Neuronal stem cell (in vitro differentiated cells): ENCODE results near the gene CYTH1.

ENCODE experiments used
- DNase-seq: peaks from one replicate; pipeline ENCODE4 v3.0.0-alpha.2; 2013; ENCODE audit warnings: low spot score
- H2AFZ ChIP-seq: one replicate; pipeline ENCODE4 v1.6.1; 2013; ENCODE audit warnings: mild to moderate bottlenecking, low read length, inconsistent platforms
- H2AK5ac ChIP-seq: 2 replicates; pipeline ENCODE4 v1.6.1; 2013; ENCODE audit warnings: low read depth, mild to moderate bottlenecking, inconsistent platforms, low read length, moderate library complexity, mixed read lengths
- H2BK120ac ChIP-seq: 2 replicates; pipeline ENCODE4 v1.6.1; 2013; ENCODE audit warnings: low read depth, mild to moderate bottlenecking, inconsistent platforms, low read length, moderate library complexity, mixed read lengths
- H2BK12ac ChIP-seq: one replicate; pipeline ENCODE4 v1.6.1; 2013; ENCODE audit warnings: low read length, inconsistent platforms
- H2BK15ac ChIP-seq: 2 replicates; pipeline ENCODE4 v1.6.1; 2013; ENCODE audit warnings: mild to moderate bottlenecking, low read length, inconsistent platforms, mixed read lengths
- H2BK5ac ChIP-seq: one replicate; pipeline ENCODE4 v1.6.1; 2013; ENCODE audit warnings: inconsistent platforms, mild to moderate bottlenecking, low read length, moderate library complexity
- H3K14ac ChIP-seq: one replicate; pipeline ENCODE4 v1.6.1; 2013; ENCODE audit warnings: low read length, inconsistent platforms
- H3K18ac ChIP-seq: 2 replicates; pipeline ENCODE4 v1.6.1; 2013; ENCODE audit warnings: low read length, inconsistent platforms
- H3K23ac ChIP-seq: 2 replicates; pipeline ENCODE4 v1.6.1; 2013; ENCODE audit warnings: low read depth, mild to moderate bottlenecking, mixed read lengths, low read length, inconsistent platforms; ENCODE audit not compliant: poor library complexity
- H3K27ac ChIP-seq: replicated peaks from 3 replicates; pipeline ENCODE4 v1.5.1; 2013; ENCODE audit warnings: low read length, inconsistent platforms
- H3K27me3 ChIP-seq, 3 experiments: 2 replicates each; pipeline ENCODE4 v1.6.1; 2013; ENCODE audit warnings: low read length in 3 of 3, mild to moderate bottlenecking in 2 of 3, inconsistent platforms in 1 of 3, low read depth in 1 of 3, mixed read lengths in 1 of 3, moderate library complexity in 1 of 3; ENCODE audit not compliant: control insufficient read depth in 3 of 3, insufficient read depth in 3 of 3
- H3K36me3 ChIP-seq, 2 donors: replicated peaks in 1 of 2; 2 replicates each; pipeline ENCODE4 v1.6.1; 2013; ENCODE audit warnings: low read length in 2 of 2; ENCODE audit not compliant: control insufficient read depth in 2 of 2, insufficient read depth in 2 of 2
- H3K4ac ChIP-seq: 2 replicates; pipeline ENCODE4 v1.6.1; 2013; ENCODE audit warnings: inconsistent platforms, mild to moderate bottlenecking, low read length, moderate library complexity
- H3K4me1 ChIP-seq, 2 donors: 1 replicate in 1 of 2; 2 replicates in 1 of 2; pipeline ENCODE4 v1.6.1; 2013; ENCODE audit warnings: low read length in 2 of 2, low read depth in 1 of 2; ENCODE audit not compliant: control insufficient read depth in 2 of 2, insufficient read depth in 1 of 2
- H3K4me2 ChIP-seq: one replicate; pipeline ENCODE4 v1.6.1; 2013; ENCODE audit warnings: mild to moderate bottlenecking, low read length, inconsistent platforms; ENCODE audit not compliant: insufficient read depth, poor library complexity, severe bottlenecking
- H3K4me3 ChIP-seq, 2 donors: 2 replicates each; pipeline ENCODE4 v1.5.1; 2013; ENCODE audit warnings: low read length in 2 of 2, mild to moderate bottlenecking in 2 of 2, inconsistent platforms in 1 of 2, moderate library complexity in 1 of 2
- H3K79me1 ChIP-seq: one replicate; pipeline ENCODE4 v1.6.1; 2013; ENCODE audit warnings: low read depth, mild to moderate bottlenecking, inconsistent platforms, low read length, moderate library complexity
- H3K9ac ChIP-seq: one replicate; pipeline ENCODE4 v1.6.1; 2013; ENCODE audit warnings: mild to moderate bottlenecking, low read depth, low read length, inconsistent platforms; ENCODE audit not compliant: poor library complexity
- H3K9me3 ChIP-seq, 2 donors: replicated peaks in 1 of 2; 2 replicates each; pipeline versions ENCODE3 to v1.6.1; 2013; ENCODE audit warnings: low read length in 2 of 2, mild to moderate bottlenecking in 2 of 2, inconsistent platforms in 1 of 2, low read depth in 1 of 2, mixed read lengths in 1 of 2, moderate library complexity in 1 of 2; ENCODE audit not compliant: control insufficient read depth in 2 of 2, insufficient read depth in 1 of 2
- H4K8ac ChIP-seq: one replicate; pipeline ENCODE4 v1.6.1; 2013; ENCODE audit warnings: low read depth, mild to moderate bottlenecking, inconsistent platforms, low read length, moderate library complexity
- H4K91ac ChIP-seq: one replicate; pipeline ENCODE4 v1.6.1; 2013; ENCODE audit warnings: low read length, low read depth, mild to moderate bottlenecking, inconsistent platforms; ENCODE audit not compliant: poor library complexity
- WGBS, 2 donors: extraction: QIAGEN DNeasy Blood & Tissue Kit; methylation state at CpG; one replicate each; pipeline ENCODE4 v1.1.7; 2013; ENCODE audit warnings: missing lambda C conversion rate in 2 of 2, mixed read lengths in 1 of 2; ENCODE audit not compliant: insufficient read length in 2 of 2, insufficient replicate concordance in 1 of 2; ENCODE audit errors: extremely low coverage in 2 of 2; 5-methylcytosine and 5-hydroxymethylcytosine counted together

Gene CYTH1

DNA sequence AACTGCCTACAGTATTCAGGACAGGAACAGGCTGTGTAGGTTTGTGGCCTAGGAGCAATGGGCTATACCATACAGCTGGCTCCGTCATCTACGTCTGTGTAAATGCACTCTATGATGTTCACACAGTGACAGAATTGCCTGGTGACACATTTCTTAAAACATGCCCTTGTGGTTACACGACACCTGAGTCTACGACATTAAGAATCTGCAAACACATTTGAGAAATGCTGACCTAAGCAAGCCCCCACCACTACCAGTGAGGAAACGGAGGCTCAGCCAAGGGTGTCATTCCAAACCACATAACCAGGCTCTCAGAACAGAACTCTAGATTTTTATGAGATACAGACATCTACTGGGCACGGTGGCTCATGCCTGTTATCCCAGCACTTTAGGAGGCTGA is 35.0 kb upstream of the CYTH1 start:
- no peak overlapping the region for H3K18ac ChIP-seq
- H3K79me1 ChIP-seq, result peaks cover 3% of the 10 kb centered on the region
- H3K27me3 ChIP-seq, result no peaks in the 10 kb centered on the region
- no CpG with 5 or more reads among the region's 6 CpGs for WGBS, 2 donors
- no peaks in the 10 kb centered on the region for H3K4me1 ChIP-seq
- H3K27ac ChIP-seq, result no peak overlapping the region
- no peak overlapping the region for H3K4me3 ChIP-seq
- no peak overlapping the region for H2AFZ ChIP-seq
- H2BK12ac ChIP-seq, result no peak overlapping the region
- no peak overlapping the region for H3K4me2 ChIP-seq
- H2AK5ac ChIP-seq, result no peak overlapping the region
- no peak overlapping the region for H2BK5ac ChIP-seq
- H4K91ac ChIP-seq, result no peak overlapping the region
- no peak overlapping the region for H3K4ac ChIP-seq
- H2BK15ac ChIP-seq, result no peak overlapping the region
- H3K9me3 ChIP-seq, result no peaks in the 10 kb centered on the region
- no peak overlapping the region for H3K14ac ChIP-seq
- DNase-seq, result no peak
- H4K8ac ChIP-seq, result no peak overlapping the region
- no peak overlapping the region for H2BK120ac ChIP-seq
- no peak overlapping the region for H3K9ac ChIP-seq
- H3K23ac ChIP-seq, result no peak overlapping the region
- H3K36me3 ChIP-seq, result peaks cover 52 to 95% of the 10 kb centered on the region in 2 donors

DNA sequence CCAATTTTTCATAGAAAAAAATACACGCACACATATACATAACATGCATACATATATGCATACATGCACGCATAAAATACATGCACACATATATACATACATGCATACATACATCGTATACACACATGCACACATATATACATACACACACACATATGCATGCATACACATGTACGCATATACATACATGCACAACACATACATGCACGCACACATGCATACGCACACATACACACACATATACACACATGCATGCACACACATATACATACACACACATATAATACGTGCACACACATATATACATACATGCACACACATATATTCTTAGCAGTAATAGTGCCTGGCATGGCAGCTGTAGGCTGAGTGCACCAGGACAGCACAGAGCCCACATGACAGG is 33.6 kb upstream of the CYTH1 start:
- Histone ChIP-seq H2BK12ac (no peak overlapping the region), H4K91ac (no peak overlapping the region), H2AK5ac (no peak overlapping the region), H3K79me1 (peaks cover 3% of the 10 kb centered on the region), H2BK15ac (no peak overlapping the region), H4K8ac (no peak overlapping the region), H3K4ac (no peak overlapping the region), H3K9me3 (no peaks in the 10 kb centered on the region), H2AFZ (no peak overlapping the region), H2BK5ac (no peak overlapping the region), H3K14ac (no peak overlapping the region), H3K9ac (no peak overlapping the region), H3K4me1 (no peaks in the 10 kb centered on the region), H3K4me2 (no peak overlapping the region), H3K4me3 (no peak overlapping the region), H3K36me3 (peaks cover 54 to 98% of the 10 kb centered on the region in 2 donors), H3K27ac (no peak overlapping the region), H2BK120ac (no peak overlapping the region), H3K23ac (no peak overlapping the region), H3K18ac (no peak overlapping the region), H3K27me3 (no peaks in the 10 kb centered on the region)
- no peak for DNase-seq
- WGBS, 2 donors, result no CpG with 5 or more reads among the region's 7 CpGs

DNA sequence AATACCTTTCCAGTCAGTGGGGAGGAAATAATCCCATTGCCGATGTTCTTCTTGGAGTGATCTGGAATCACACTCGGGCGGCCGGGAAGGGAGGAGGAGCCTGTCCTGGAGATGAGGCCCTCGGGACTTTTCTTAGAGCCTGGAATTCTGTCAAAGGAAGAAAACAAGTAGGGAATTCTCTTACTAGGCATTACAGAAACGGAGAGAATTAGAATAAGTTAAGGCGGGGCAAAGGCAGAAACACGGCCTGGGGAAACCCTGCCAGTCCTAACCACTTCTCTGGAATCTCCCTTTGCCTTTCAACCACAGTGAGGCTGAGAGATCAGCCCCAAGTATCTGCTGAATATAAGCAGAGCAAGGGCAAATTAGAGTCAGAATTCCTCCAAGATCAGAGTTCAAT is 30.8 kb upstream of the CYTH1 start:
- H3K36me3 ChIP-seq, result peaks cover 41 to 98% of the 10 kb centered on the region in 2 donors
- no peak overlapping the region for H3K27ac ChIP-seq

DNA sequence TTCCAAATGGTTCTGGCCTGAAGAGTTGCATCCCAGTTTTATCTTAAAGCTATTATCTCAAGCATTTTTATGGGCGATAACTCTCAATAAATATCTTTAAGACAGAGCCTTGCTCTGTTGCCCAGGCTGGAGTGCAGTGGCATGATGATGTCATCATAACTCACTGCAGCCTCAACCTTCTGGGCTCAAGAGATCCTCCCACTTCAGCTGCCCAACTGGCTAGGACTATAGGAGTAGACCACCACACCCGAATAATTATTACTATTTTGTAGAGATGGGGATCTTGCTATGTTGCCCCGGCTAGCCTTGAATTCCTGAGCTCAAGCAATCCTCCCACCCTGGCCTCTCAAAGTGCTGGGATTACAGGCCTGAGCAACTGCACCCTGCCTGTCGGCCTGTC is 26.1 kb upstream of the CYTH1 start:
- Histone ChIP-seq H2AFZ (no peak overlapping the region), H3K18ac (no peak overlapping the region), H2BK15ac (no peak overlapping the region), H3K79me1 (peaks cover 9% of the 10 kb centered on the region), H3K27me3 (peaks cover 0 to 2% (median 0%) of the 10 kb centered on the region in 3 experiments), H3K36me3 (peaks cover 45 to 98% of the 10 kb centered on the region in 2 donors), H4K91ac (no peak overlapping the region), H3K4me1 (no peaks in the 10 kb centered on the region), H3K9ac (no peak overlapping the region), H4K8ac (no peak overlapping the region), H3K4me3 (no peak overlapping the region), H2BK5ac (no peak overlapping the region), H2BK120ac (no peak overlapping the region), H3K23ac (no peak overlapping the region), H3K27ac (no peak overlapping the region), H3K9me3 (no peaks in the 10 kb centered on the region), H3K4ac (no peak overlapping the region), H3K4me2 (no peak overlapping the region), H2BK12ac (no peak overlapping the region), H2AK5ac (no peak overlapping the region), H3K14ac (no peak overlapping the region)
- WGBS, 2 donors, result no CpG with 5 or more reads among the region's 4 CpGs
- no peak for DNase-seq

More for the DNA sequence above, 30.8 kb upstream of the CYTH1 start:
- H3K14ac ChIP-seq, result no peak overlapping the region
- H3K18ac ChIP-seq, result no peak overlapping the region
- peaks cover 3% of the 10 kb centered on the region for H3K79me1 ChIP-seq
- no peaks in the 10 kb centered on the region for H3K27me3 ChIP-seq
- no peak overlapping the region for H3K4ac ChIP-seq
- no peak overlapping the region for H2BK5ac ChIP-seq
- no CpG with 5 or more reads among the region's 8 CpGs for WGBS, 2 donors
- H3K9ac ChIP-seq, result no peak overlapping the region
- H3K4me3 ChIP-seq, result no peak overlapping the region
- H3K9me3 ChIP-seq, result no peaks in the 10 kb centered on the region
- no peaks in the 10 kb centered on the region for H3K4me1 ChIP-seq
- no peak overlapping the region for H2BK15ac ChIP-seq
- no peak overlapping the region for H4K8ac ChIP-seq
- no peak for DNase-seq
- H2AFZ ChIP-seq, result no peak overlapping the region
- no peak overlapping the region for H4K91ac ChIP-seq
- no peak overlapping the region for H3K23ac ChIP-seq
- no peak overlapping the region for H3K4me2 ChIP-seq
- no peak overlapping the region for H2AK5ac ChIP-seq
- H2BK120ac ChIP-seq, result no peak overlapping the region
- no peak overlapping the region for H2BK12ac ChIP-seq
